22Rv1 (cell line): Measurements from ENCODE around the gene STRADB.

Source experiments
- H3K27ac ChIP-seq: fragments of 450-650 bp; 2 replicates; pipeline ENCODE4 v1.5.1; 2017
- CTCF ChIP-seq: fragments of 450-650 bp; IDR thresholded peaks from 2 replicates; pipeline ENCODE4 v1.5.1; 2017; ENCODE audit warnings: mild to moderate bottlenecking
- ZFX ChIP-seq: fragments of 450-650 bp; IDR thresholded peaks from 2 replicates; pipeline ENCODE4 v1.6.1; 2017; ENCODE audit warnings: antibody characterized with exemption, borderline replicate concordance

The STRADB gene

GRCh38 chr2:201447086-201447485 lies 4.5 kb upstream of the STRADB start:
- TF ChIP-seq ZFX: no peak
- no peak for TF ChIP-seq CTCF
- H3K27ac ChIP-seq: no peak overlapping the region

GRCh38 chr2:201448061-201448460 lies 3.5 kb upstream of the STRADB start:
- TF ChIP-seq CTCF (no peak), ZFX (no peak)
- no peak overlapping the region for H3K27ac ChIP-seq

- H3K27ac ChIP-seq: no peak overlapping the region
- TF ChIP-seq ZFX (no peak), CTCF (no peak)
These were observed 2.8 kb upstream of the STRADB start for GRCh38 chr2:201448701-201449100.

GRCh38 chr2:201450954-201451291 lies 617 bp upstream of the STRADB start:
- H3K27ac ChIP-seq: peak overlapping the region; percentile 80

GRCh38 chr2:201452058-201452921 lies 750 bp downstream of the STRADB start:
- peak overlapping the region; percentile 80 for H3K27ac ChIP-seq
- no peak for TF ChIP-seq ZFX
- TF ChIP-seq CTCF: peak; percentile 17; the same call in 1 of the 2 replicates

More at GRCh38 chr2:201450954-201451291, 617 bp upstream of the STRADB start:
- TF ChIP-seq ZFX (no peak), CTCF (no peak)

GRCh38 chr2:201452922-201453643 lies 1.5 kb downstream of the STRADB start:
- H3K27ac ChIP-seq: no peak overlapping the region
- TF ChIP-seq ZFX (no peak), CTCF (no peak)

GRCh38 chr2:201458381-201458780 lies 6.8 kb downstream of the STRADB start:
- TF ChIP-seq CTCF (no peak), ZFX (no peak)
- no peak overlapping the region for H3K27ac ChIP-seq
